VCaP (cell line): ENCODE data around the gene JDP2.

Source experiments
- H3K27ac ChIP-seq: fragments of 450-650 bp; 2 replicates; pipeline ENCODE4 v1.5.1; 2017
- CTCF ChIP-seq: fragments of 450-650 bp; conservative IDR thresholded peaks from 2 replicates; pipeline ENCODE4 v1.5.1; 2017; ENCODE audit warnings: mild to moderate bottlenecking, moderate library complexity

The JDP2 gene

GRCh38 chr14:75497701-75498100 is 69.9 kb downstream of the JDP2 start:
- TF ChIP-seq CTCF: no peak
- H3K27ac ChIP-seq: no peak overlapping the region

GRCh38 chr14:75499084-75499875 is 71.5 kb downstream of the JDP2 start:
- H3K27ac ChIP-seq: no peak overlapping the region
- TF ChIP-seq CTCF: no peak

GRCh38 chr14:75501080-75501479 is 73.3 kb downstream of the JDP2 start:
- H3K27ac ChIP-seq: no peak overlapping the region
- TF ChIP-seq CTCF: no peak

- TF ChIP-seq CTCF: no peak
- no peak overlapping the region for H3K27ac ChIP-seq
Measured at GRCh38 chr14:75504411-75504810, 76.6 kb downstream of the JDP2 start.

GRCh38 chr14:75506930-75507329 is 79.1 kb downstream of the JDP2 start:
- H3K27ac ChIP-seq: no peak overlapping the region
- no peak for TF ChIP-seq CTCF

GRCh38 chr14:75510547-75510946 is 82.7 kb downstream of the JDP2 start:
- no peak for TF ChIP-seq CTCF
- no peak overlapping the region for H3K27ac ChIP-seq

GRCh38 chr14:75511201-75511600 is 83.4 kb downstream of the JDP2 start:
- H3K27ac ChIP-seq: no peak overlapping the region
- no peak for TF ChIP-seq CTCF
